Measurements from ENCODE around the gene MRFAP1.
A peak's percentile ranks its signal among the peaks of the same experiment; 100 is the strongest.
"Not testable (repeated sequence)": the region's sequence is repeated elsewhere in the genome, so short reads cannot be mapped to it uniquely, and the experiment has no call there.

The MRFAP1 gene

DNA sequence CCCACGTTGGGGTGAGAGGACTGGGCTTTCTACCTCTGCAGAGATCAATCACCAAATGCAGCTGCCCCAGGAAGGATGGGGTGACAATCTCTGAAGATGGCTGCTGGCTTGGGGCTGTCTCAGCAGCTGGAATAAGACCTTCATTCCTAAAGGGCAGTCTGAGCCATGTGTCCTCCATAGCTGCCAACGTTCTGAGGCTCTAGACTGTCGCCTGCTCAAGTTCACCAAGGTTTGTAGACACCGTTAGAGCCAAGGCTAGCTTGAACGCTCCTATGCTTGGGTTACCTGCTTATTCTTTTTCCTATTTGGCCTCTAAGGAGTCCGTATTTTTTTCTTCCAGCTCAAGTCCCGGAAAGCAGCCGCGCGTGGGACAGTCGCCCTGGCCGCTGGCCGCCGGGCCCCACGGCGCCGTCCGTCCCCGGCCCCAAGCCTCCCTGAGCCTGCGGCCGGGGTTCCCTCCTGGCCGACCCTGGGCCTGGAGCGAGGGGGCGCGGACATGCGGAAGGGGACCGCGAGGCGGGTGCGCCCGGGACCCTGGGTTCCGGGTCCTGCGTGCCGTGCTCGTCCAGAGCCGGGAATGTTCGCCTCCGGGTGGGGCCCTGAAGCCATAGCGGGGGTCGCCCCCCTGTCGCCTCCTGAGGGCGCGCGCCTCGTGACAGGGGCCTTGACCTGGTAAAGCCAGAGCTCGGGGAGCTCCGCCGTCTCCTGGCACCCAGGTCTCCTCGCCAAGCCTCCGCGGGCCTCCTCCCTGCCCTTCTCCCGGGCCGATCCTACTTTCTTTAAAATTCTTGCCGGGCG lies 23.3 kb downstream of the MRFAP1 start:
- DNase-seq (ENCODE audit: low read depth, low spot score) = no peak

DNA sequence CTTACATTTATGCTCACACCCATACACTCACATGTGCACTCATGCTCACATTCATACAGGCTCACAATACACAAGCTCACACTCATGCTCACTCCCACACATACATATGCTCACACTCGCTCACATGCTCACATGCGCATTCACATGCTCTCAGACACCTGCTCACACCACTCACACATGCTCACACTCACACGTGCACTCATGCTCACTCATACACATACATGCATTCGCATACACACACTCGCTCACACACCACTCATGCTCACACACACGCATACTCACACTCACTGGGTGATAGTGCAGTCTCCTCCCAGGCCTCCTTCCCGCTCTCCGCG lies 24.8 kb downstream of the MRFAP1 start:
- no peak for DNase-seq (ENCODE audit: low read depth, low spot score)

DNA sequence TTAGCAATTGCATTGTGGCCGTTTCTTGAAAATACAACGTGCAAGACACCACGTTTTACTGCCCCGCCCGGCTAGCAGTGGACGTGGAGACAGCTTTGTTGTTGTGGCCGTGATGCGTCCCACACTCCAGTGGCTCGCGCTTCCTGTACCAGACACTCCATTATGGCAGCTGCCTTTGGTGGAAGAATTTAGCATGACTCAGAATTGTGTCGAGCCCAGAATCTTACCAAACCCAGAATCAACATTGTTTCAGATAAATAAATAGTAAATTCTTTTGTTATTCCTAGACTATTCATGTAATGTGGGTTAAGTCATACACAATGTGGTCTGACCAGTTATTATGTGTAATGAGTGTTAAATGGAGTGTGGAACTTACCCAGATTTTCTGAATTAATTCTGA lies 27.9 kb downstream of the MRFAP1 start:
- DNase-seq (ENCODE audit: low read depth, low spot score) = no peak

DNA sequence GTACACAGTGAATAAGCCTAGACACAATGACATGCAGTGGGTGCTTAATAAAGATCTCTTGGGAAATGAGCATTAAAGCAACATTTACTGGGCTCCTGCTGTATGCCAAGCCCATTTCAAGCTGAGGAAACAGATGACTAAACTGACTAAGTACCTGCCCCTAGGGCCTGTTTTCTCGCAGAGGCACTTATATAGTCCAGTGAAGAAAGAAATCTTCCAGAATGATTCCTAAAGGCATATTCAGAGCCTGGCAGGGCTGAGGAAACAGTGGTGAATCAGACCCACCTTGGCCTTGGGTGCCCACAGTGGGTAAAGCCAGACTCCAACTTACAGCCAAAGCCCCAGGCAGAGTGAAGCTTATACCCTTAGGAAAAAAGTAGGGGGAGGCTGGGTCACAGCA lies 31.2 kb downstream of the MRFAP1 start:
- DNase-seq (ENCODE audit: low read depth, low spot score) = no peak

DNA sequence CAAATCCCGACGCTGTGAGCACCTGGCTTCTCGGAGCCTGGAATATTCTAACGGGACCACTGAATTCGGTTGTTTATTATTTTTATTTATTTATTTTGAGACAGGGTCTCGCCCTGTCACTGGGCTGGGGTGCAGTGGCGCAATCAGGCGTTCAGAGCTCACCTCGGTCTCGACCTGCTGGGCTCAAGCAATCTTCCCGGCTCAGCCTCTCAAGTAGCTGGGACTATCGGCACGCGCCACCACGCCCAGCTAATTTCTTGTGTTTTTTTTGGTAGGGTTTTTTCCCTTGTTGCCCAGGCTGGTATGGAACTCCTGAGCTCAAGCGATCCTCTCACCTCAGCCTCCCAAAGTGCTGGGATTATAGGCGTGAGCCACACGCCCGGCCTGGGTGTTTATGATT lies 31.6 kb downstream of the MRFAP1 start:
- DNase-seq (ENCODE audit: low read depth, low spot score) = no peak

DNA sequence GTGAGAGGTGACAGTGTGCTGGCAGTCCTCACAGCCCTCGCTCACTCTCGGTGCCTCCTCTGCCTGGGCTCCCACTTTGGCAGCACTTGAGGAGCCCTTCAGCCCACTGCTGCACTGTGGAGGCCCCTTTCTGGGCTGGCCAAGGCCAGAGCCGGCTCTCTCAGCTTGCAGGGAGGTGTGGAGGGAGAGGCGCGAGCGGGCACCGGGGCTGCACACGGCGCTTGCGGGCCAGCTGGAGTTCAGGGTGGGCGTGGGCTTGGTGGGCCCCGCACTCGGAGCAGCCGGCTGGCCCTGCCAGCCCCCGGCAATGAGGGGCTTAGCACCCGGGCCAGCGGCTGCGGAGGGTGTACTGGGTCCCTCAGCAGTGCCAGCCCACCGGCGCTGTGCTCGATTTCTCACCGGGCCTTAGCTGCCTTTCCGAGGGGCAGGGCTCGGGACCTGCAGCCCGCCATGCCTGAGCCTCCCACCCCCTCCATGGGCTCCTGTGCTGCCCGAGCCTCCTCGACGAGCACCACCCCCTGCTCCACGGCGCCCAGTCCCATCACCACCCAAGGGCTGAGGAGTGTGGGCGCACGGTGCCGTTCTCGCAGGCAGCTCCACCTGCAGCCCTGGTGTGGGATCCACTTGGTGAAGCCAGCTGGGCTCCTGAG lies 32.2 kb downstream of the MRFAP1 start:
- not testable (repeated sequence) for DNase-seq (ENCODE audit: low read depth, low spot score)

DNA sequence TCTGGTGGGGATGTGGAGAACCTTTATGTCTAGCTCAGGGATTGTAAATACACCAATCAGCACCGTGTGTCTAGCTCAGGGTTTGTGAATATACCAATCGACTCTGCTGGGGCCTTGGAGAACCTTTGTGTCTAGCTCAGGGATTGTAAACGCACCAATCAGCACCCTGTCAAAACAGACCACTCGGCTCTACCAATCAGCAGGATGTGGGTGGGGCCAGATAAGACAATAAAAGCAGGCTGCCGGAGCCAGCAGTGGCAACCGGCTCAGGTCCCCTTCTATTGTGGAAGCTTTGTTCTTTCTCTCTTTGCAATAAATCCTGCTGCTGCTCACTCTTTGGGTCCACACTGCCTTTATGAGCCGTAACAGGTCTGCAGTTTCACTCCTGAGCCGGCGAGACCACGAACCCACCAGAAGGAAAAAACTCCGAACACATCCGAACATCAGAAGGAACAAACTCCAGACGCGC lies 32.7 kb downstream of the MRFAP1 start:
- DNase-seq (ENCODE audit: low read depth, low spot score) = not testable (repeated sequence)

DNA sequence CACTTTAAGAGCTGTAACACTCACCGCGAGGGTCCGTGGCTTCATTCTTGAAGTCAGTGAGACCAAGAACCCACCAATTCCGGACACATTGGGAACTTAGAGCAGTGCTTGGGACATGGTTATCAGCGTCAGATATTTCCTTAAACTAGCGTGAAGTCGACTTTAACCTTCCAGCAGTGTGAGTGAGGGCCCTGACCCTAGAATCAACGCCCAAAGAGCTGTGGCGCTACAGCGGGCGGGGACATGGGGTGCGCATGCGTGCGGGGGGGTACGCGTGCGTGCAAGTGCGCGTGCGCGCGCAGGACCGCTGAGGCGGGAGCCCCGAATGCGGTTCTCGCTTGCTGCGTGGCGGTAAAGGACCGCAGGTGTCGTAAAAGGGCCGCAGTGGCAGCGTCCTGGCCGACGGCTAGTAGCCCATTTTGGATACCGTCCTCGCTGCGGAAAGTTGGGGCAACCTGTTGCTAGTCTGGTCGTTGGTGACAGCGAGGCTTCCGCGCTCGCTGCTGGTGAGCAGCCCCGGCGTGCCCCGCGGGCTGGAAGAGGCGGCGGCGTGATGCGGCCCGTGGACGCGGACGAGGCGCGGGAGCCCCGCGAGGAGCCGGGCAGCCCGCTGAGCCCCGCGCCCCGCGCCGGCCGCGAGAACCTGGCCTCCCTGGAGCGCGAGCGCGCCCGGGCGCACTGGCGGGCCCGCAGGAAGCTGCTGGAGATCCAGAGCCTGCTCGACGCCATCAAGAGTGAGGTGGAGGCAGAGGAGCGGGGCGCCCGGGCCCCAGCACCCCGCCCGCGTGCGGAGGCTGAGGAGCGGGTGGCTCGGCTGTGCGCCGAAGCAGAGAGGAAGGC lies 33.4 kb downstream of the MRFAP1 start:
- DNase-seq (ENCODE audit: low read depth, low spot score) = peak; percentile 80

DNA sequence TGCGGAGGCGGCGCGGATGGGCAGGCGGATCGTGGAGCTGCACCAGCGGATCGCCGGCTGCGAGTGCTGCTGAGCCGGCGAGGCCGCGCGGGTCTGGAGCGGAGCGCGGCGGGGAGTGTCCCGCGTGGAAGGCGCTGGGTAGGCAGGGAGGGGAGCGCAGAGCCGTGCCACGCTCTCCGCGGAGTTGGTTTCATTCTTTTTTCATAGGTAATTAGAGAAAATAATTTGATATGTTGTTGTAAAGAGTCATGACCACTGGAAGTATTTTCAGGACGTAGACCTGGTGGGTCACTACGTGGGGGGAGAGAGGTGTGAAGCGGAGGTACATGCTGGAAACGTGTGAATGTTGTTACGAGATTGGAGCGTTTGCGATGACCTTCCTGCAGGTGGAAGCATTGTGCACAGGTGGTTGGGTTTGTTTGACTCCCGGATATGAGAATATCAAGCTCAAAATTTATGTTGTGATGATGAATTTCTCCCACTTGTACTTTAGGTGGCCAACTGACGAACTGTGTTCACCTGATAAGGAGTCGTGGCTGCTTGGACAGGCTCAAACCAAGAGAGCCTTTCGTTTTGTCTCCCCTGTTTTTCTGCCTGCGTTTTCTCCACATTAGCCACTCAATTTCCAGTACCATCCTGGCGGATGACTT lies 34.1 kb downstream of the MRFAP1 start:
- no peak for DNase-seq (ENCODE audit: low read depth, low spot score)

DNA sequence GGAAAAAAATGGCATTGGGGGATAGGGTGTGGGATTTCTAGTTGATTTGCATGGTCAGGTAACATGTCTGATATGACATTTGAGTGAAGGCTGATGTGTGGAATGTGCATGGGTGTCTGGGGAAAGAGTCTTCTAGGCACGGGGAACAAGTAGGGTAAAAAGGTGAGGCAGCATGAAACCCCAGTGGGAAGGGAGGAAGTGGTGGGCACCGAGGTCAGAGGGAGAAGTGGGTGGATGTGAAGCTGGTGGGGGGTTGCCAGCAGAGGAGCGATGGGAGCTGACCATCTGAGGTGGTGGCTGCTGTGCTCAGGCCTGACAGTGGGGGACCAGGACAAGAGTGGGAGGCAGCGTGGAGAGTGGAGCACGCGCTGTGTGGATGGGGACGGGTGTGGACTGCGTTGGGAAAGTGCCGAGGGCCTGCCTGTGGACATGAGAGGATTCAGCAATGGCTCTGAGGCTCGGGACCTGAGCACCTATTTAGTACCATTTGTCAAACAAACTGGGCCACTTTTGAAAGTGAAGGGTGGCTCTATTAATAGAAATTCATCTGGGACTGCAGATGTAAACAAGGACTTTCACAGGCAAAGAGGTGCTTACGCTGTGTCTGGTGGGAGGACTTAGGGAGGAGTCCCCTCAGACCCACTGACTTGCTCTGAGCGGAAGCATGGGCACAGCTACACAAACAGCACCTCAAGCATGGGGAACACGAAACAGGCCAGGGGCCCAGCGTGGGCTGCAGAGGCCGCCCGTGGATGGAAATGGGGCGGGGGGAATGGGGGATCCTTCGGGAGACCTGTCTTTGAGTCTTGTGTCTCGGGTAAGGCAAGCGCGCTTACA lies 36.5 kb downstream of the MRFAP1 start:
- no peak for DNase-seq (ENCODE audit: low read depth, low spot score)

DNA sequence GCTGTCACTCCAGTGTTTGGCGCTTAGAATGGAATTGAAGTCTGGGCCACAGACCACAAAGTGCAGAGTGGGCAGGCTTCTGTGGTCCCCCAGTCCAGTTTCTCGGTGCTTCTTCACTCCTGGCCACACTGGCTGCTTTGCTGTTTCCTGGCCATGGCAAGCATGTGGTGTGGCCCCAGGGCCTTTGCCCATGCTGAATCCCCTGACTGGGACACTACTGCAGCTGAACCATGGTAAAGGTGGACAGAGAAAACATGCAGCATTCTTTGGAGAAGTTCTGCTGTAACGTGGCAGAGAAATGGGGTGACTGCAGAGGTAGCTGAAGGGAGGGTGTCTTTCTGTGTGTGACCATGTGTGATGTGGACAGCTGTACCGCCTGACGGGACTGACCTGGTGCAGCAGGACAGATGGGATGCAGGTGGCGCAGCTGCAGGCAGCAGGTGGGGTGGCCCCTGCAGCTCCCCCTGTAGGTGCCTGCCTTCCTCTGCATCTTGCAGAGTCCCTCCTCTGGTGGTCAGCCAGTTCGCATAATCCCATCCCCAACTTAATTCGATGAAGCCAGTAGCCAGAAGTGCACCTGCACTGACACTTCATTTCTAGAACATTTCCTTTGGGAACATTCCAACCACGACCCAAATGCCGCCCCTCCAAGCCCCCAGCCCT lies 40.0 kb downstream of the MRFAP1 start:
- DNase-seq (ENCODE audit: low read depth, low spot score) = no peak

DNA sequence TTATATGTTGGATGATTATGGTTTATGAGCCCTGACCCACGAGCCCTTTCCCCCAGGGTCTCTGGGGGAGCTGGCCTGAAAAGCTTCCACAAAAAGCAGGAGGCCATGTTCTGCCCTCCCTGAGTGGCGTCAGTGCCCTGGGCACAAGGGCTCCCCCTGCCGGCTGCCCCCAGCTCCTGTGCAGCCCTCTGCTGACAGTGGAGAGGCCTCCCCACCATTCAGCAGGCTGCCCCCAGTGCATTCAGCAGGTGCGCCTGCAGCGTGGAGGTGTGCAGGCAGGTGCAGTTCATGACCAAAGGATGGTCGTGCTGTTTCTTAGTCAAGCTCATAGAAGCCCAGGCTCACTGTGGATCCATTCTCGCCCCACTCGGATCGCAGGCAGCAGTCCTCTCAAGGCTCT lies 40.7 kb downstream of the MRFAP1 start:
- no peak for DNase-seq (ENCODE audit: low read depth, low spot score)

DNA sequence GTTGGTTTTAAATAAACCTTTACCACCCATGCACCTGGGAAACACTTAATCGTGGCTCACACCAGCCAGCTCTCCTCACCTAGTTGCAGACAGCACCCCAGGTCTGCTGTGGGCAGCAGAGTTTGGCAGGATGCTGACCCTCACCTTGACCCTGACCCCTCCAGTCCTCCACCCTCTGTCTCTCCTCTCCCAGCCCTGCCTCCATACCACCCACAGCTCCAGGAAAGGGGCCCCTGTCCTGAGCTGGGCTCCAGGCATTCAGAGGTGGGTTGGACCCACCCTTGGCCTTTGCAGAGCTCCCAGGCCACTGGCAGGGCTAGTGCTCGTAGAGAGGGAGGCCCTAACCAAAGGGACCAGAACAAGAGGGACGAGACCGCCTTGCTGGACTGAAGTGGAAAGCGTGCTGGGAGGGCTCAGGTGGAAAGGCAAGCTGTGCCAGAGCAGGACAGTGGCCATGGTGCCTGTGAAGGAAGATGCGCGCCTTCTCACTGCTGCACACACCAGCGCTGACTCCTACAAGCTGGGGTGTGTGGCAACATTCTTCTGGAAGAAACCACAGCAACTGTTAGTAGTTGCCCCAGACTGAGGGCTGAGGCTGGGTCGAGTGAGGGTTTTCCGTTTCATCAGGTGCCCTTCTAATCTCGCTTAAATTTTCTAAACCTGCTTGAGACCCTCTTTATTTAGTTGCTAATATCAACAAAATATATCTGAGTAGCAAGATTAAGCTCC lies 42.5 kb downstream of the MRFAP1 start:
- no peak for DNase-seq (ENCODE audit: low read depth, low spot score)

DNA sequence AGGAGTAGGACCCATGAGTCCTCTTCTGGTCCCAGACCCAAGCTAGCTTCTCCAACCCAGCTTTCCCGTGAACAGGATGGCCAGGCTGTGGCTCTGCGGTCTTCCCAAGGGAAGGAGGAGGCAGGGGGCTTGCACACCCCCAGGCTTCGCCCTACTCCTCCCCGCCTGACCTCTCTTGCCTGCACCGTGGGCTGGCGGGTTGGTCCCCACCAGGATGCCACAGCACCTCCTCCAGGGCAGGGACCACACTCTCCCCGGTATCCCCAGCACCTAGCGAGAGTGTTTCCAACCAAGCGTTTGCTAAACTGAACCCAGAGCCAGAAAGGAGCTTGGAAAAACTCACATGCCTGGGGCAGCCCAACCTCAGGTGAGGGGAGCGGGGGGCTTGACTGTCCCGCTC lies 44.2 kb downstream of the MRFAP1 start:
- DNase-seq (ENCODE audit: low read depth, low spot score) = no peak

DNA sequence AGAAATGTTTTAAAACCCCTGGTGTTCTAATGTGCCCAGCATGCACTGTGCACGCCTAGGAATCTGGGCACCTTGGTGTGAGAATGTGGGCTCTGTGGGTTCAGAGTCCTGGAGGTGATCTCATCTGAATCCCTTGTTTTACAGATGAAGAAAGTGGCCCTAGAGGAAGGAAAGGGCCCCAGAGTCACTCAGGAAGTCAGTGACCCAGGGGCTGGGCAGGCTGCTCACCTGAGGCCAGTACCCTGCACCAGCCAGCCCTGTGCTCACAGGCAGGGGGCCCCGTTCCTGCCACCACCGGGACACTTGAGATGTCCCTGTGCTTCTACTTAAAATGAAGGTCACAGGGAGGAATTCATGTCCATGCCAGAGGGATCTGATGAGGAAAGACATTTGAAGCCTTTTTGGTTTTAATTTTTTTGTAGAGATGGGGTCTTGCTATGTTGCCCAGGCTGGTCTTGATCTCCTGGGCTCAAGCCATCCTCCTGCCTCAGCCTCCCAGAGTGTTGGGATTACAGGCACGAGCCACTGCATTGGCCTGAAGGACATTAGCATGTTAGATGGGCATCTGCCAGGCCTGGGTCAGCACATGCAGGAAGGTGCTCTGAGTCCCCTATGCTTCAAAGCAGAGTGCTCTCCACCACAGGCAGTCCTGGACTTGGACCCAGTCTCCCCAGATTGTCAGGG lies 45.8 kb downstream of the MRFAP1 start:
- DNase-seq (ENCODE audit: low read depth, low spot score) = no peak

DNA sequence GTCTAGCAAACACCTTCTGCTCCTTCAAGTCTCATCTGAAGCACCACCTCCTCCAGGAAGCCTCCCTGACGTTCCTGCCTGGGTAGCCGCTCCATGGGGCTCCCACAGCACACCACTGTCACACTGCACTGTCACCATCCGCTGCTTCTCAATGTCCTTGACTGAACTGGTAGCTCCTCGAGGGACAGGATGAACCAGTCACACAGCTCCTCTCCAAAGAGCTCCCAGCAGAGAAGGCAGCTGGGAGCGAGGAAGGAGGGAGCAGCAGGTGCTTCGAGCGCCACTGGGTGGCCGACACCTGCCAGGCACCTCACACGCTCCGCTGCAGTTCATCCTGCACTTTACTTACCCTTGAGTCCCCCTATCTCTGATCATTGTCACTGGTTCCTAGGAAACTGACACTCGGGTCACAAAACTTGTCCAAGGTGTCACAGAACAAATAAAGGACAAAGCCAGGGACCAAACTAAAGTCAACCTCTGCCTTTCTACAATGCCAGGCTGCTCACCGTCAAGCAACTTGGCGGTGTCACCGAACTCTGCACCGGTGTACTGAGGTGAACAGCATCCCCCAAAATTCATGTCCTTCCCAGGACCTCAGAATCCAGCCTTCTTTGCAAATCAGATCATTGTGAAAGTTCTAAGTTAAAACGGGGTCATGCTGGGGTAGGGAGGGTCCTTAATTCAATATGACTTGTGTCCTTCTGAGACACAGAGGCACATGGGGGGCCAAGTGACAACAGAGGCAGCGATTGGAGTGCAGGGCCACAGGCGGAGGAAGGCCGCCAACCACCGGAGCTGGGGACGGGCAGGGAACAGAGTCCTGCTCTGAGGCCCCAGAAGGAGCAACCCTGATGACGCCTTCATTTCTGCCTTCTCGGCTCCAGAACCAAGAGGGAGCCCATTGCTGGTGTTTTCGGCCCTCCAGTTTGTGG lies 47.7 kb downstream of the MRFAP1 start:
- no peak for DNase-seq (ENCODE audit: low read depth, low spot score)

DNA sequence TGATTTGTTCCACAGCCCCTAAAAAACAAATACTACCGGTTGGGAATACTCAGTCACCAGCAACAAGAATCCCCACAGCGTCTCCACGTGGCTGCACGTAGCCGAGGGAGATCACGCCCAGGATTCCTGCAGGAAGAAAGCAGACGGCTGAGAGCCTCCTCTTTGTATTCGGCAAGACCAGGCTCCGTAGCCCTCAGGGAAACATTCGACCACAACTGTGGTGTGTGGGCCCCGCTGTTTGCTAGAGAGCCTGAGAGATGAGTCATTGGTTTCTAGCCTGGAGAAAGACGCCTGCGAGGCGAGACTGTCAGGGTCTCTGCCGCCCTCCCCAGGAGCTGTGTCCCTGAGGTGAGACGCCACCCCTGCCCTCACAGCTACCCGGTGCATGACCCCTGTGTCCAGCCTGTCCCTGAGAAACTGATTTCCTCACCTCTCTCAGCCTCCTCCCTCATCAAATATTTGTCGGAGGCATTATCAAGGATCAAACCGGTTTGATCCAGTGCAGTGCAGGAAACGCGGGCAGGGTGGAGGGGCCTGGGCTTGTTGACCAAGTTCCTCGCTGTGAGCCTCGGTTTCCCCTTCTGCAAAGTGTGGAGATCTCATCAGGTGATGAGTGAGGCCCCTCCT lies 48.5 kb downstream of the MRFAP1 start:
- DNase-seq (ENCODE audit: low read depth, low spot score) = peak; percentile 81

DNA sequence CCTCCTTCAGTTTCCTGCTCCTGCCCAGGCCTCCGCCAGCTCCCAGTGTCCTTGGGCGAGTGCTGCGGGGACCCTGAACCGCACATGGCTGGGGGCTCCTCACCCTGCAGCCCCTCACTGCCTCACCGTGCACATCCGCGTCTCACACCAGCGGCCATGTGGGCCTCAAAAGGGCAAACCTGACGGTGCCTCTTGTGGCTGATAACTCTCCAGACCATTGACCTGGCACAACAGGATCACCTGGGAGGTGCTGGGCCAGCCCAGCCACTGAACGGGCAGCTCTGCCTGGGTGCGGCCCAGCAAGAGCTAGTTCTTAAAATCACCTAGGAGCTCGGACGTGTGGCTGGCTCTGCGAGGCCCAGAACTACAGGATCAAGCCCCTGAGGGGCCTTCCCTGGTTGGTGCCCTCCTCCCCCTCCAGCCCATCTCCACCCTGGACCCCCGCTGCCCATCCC lies 49.0 kb downstream of the MRFAP1 start:
- DNase-seq (ENCODE audit: low read depth, low spot score) = no peak

All from brain pericyte (primary cell).